Stimulated activated CD4-positive, alpha-beta T cell treated with anti-CD3 and anti-CD28 coated beads, Interleukin-1b, Interleukin-23, amount 100 ng/mL, for 48 hours (primary cell): ENCODE results near the gene PIKFYVE.
"Not testable (repeated sequence)": the region's sequence is repeated elsewhere in the genome, so short reads cannot be mapped to it uniquely, and the experiment has no call there.

Experiments used
- DNase-seq: peaks from one replicate; pipeline ENCODE4 v3.0.0-alpha.2; 2020

Gene PIKFYVE

DNA sequence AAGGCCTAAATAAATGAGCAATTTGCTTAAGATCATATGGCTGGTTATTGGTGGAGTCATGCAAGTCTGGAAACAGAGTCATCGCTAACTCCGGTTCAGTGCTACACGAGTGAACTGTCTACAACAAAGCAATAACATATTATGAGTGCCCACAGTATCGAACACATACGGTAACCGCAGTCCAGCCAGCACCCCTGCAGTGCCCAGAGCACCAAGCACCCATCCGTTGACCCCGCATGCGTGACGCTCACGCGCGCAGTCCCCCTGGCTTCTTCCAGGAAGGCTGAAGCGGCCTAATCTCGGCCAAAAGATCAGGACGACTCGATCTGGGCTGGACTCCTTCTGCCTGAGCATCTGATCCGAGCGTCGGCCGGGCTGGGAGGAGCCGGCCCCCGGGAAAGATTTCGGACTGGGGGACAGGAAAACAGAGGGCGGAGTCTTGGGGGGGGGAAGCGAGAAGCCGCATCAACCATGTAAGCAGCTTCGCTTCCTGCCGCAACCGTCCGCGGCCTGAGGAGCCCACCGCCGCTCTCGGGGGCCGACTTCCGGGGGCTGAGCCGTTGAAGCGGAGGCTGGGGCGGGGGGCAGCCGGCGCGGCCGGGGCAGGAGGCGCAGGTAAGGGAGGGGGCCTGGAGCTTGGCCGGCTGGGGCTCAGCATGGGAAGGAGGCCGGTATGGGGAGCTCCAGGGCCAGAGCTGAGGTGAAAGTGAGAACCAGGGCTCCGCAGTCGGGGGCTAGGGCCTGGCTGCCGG lies at the start of gene PIKFYVE:
TSS of gene PIKFYVE (plus strand) at position 455 of the 752 bp plus-strand sequence. CDS start 5,265 bp downstream, outside the sequence.
- DNase-seq: peak; percentile 89

DNA sequence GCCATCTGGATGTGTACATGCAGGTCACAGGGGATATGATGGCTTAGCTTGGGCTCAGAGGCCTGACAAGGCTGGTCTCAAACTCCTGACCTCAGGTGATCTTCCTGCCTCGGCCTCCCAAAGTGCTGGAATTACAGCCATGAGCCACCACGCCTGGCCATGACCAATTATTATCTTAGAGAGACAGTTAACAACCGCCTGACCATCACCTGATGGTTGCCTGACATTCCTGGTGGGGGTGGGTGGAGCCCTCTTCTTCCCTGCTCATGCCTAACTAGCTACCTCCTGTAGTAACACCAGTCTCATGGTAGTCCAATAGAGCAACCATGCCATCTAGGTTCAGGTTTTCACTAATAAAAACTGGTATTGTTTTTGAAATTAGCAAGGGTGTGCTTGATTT lies 44.2 kb upstream of the PIKFYVE start:
- DNase-seq: not testable (repeated sequence)

- DNase-seq: no peak
These were observed 43.7 kb upstream of the PIKFYVE start for GRCh38 chr2:208222351-208222750.

GRCh38 chr2:208224802-208225201 lies 41.3 kb upstream of the PIKFYVE start:
- DNase-seq: no peak

- DNase-seq: no peak
These were observed 38.3 kb upstream of the PIKFYVE start for GRCh38 chr2:208227581-208228232.

- DNase-seq: no peak
These were observed 37.6 kb upstream of the PIKFYVE start for GRCh38 chr2:208228476-208228875.

- DNase-seq: no peak
These were observed 31.3 kb upstream of the PIKFYVE start for GRCh38 chr2:208234786-208235185.

GRCh38 chr2:208235860-208236259 lies 30.2 kb upstream of the PIKFYVE start:
- DNase-seq: no peak

GRCh38 chr2:208239770-208240493 lies 26.1 kb upstream of the PIKFYVE start:
- DNase-seq: no peak

- no peak for DNase-seq
These were observed 25.3 kb upstream of the PIKFYVE start for GRCh38 chr2:208240619-208241209.

DNA sequence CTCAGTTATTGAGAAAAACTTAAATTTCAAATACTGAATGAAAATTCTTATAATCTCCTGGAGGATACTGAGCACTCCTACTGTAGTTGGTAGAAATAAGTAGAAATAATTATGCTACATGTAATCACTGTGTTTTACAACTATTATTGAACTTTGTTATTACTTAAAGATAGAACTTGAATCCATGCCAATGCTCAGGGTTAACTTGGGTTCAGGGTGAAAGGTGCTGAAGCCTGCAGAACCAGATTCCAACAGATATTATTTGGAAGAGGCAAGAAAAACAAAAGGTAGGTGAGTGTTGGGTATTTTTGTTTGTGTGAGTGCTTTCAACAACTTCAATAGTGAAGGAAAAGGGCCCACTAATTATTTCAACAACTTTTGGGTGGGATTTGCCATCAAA lies 21.6 kb upstream of the PIKFYVE start:
- DNase-seq: no peak

- no peak for DNase-seq
These were observed 20.3 kb upstream of the PIKFYVE start for GRCh38 chr2:208245746-208246145.

DNA sequence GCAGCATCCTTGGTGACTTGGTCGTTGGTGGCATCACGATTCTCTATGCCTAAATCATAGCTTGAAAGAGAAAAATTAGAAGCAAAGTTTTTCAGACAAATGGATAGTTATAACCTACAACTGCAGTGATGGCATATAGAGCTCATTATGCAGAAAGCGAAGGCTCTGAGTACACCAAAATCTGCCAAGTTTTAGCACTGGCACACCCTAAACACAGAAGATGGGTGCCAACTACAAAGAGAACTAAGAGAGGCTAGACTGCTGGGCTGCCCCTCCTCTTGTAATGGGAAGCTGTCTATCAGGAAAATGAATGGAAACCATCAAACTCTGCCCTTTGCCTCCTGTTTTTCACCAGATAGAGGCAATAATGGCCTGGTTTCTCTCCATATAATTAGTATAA lies 17.5 kb upstream of the PIKFYVE start:
- DNase-seq: no peak

DNA sequence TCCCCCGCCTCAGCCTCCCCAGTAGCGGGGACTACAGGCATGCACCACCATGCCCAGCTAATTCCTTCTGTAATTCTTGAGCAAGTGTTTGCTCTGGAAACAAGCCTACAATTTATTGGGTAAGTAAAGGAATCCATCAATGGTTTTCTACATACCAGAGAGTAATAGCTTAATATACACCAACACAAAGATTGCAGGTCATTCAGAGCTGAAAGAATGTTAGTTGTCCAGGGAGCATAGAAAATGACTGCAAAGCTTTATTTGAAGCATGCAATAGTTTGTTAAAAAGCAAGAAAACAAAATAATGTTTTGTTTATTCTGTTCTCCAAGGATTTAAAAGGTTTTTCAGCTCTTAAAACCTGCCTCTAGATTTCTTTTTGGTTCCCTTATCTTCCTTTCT lies 16.8 kb upstream of the PIKFYVE start:
- no peak for DNase-seq

- DNase-seq: no peak
These were observed 15.7 kb upstream of the PIKFYVE start for GRCh38 chr2:208250388-208250787.

- DNase-seq: no peak
These were observed 15.0 kb upstream of the PIKFYVE start for GRCh38 chr2:208251098-208251497.

- no peak for DNase-seq
These were observed 13.2 kb upstream of the PIKFYVE start for GRCh38 chr2:208252716-208253492.

DNA sequence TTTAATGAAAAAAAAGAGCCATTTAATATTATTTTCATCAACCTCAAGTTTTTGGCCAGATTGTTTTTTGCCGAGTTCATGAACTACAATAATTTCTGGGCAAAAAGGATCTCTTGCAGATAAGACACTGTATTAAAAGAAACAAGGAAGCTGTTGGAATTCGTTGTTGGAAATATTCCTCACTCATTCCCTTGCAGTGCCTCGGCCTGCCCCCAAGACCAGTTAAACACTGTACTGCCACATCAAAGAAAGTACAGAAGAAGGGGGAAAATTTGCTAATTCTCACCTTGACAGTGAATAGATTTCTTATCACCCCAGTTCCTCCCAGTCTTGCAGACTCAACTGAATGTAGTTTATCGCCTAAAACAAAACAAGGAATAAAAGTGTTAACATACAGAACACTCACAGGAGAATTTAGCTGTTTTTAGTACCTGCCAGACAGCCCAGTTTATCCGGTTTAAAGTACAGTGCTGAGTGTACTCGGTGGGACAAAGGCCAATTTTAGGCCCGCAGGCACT lies 12.4 kb upstream of the PIKFYVE start:
- DNase-seq: no peak

GRCh38 chr2:208254118-208254870 lies 11.8 kb upstream of the PIKFYVE start:
- peak; percentile 77 for DNase-seq

GRCh38 chr2:208254871-208255556 lies 11.0 kb upstream of the PIKFYVE start, which contains the start of gene IDH1:
TSS of gene IDH1 (minus strand) at chr2:208255071. CDS start at chr2:208251551, 3,520 bp downstream.
- DNase-seq: peak; percentile 89
